IPS DF 19.7 (cell line): ENCODE measurements around the gene TJP2.
A peak's percentile ranks its signal among the peaks of the same experiment; 100 is the strongest.

Source experiments
- DNase-seq: peaks from one replicate; pipeline ENCODE4 v3.0.0-alpha.2; 2013; ENCODE audit warnings: low read depth, low spot score

The TJP2 gene

GRCh38 chr9:69191231-69191630 lies 17.2 kb downstream of the TJP2 start:
- DNase-seq: no peak

- no peak for DNase-seq
Measured at GRCh38 chr9:69192214-69192613, 18.1 kb downstream of the TJP2 start.

- no peak for DNase-seq
Measured at GRCh38 chr9:69193685-69194032, 19.6 kb downstream of the TJP2 start.

- DNase-seq: no peak
Measured at GRCh38 chr9:69194702-69195418, 20.8 kb downstream of the TJP2 start.

- no peak for DNase-seq
Measured at GRCh38 chr9:69195668-69196067, 21.6 kb downstream of the TJP2 start.

- DNase-seq: no peak
Measured at GRCh38 chr9:69197687-69198086, 23.6 kb downstream of the TJP2 start.

GRCh38 chr9:69198521-69199220 lies 24.6 kb downstream of the TJP2 start:
- no peak for DNase-seq

GRCh38 chr9:69199769-69200470 lies 25.8 kb downstream of the TJP2 start:
- no peak for DNase-seq

GRCh38 chr9:69202556-69202955 lies 28.5 kb downstream of the TJP2 start:
- DNase-seq: no peak

GRCh38 chr9:69204326-69204725 lies 30.2 kb downstream of the TJP2 start:
- DNase-seq: no peak

GRCh38 chr9:69204849-69205248 lies 30.8 kb downstream of the TJP2 start:
- no peak for DNase-seq

GRCh38 chr9:69206047-69206446 lies 32.0 kb downstream of the TJP2 start:
- no peak for DNase-seq

- no peak for DNase-seq
Measured at GRCh38 chr9:69207503-69207902, 33.4 kb downstream of the TJP2 start.

- DNase-seq: no peak
Measured at GRCh38 chr9:69211424-69212036, 37.5 kb downstream of the TJP2 start.

GRCh38 chr9:69213647-69214046 lies 39.6 kb downstream of the TJP2 start:
- no peak for DNase-seq

- no peak for DNase-seq
Measured at GRCh38 chr9:69214939-69215338, 40.9 kb downstream of the TJP2 start.

- DNase-seq: no peak
Measured at GRCh38 chr9:69215774-69216485, 41.9 kb downstream of the TJP2 start.

GRCh38 chr9:69218166-69218565 lies 44.1 kb downstream of the TJP2 start:
- DNase-seq: no peak

GRCh38 chr9:69221036-69221435 lies 47.0 kb downstream of the TJP2 start:
- DNase-seq: no peak

GRCh38 chr9:69222970-69223369 lies 48.9 kb downstream of the TJP2 start:
- DNase-seq: no peak

- peak; percentile 63 for DNase-seq
Measured at GRCh38 chr9:69223605-69224004, 49.5 kb downstream of the TJP2 start.

- no peak for DNase-seq
Measured at GRCh38 chr9:69229367-69229766, 55.3 kb downstream of the TJP2 start.
